Measurements from ENCODE around the gene RFNG.

Gene RFNG

DNA sequence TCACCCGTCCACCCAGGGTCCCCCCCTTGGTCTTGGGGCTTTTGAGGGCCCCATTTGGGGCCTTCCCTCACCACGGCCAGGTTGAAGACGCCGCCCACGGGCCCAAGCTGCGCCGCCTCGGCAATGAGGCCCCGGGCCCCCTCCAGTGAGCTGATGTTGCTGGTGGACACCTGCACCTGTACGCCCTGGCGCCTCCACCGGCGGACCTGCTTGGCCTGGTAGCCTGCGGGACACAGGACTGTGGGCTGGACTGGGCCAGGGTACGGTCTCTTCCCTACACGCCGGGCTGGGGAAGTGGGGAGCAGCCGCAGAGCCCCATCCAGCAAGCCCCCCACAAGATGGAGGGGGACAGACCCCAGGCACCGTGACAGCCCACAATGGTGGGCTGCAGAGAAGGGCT is 30.8 kb upstream of the RFNG start:
- peaks cover 83% of the 10 kb centered on the region for H3K36me3 ChIP-seq (ENCODE audit: control insufficient read depth, insufficient read depth, low read length)

DNA sequence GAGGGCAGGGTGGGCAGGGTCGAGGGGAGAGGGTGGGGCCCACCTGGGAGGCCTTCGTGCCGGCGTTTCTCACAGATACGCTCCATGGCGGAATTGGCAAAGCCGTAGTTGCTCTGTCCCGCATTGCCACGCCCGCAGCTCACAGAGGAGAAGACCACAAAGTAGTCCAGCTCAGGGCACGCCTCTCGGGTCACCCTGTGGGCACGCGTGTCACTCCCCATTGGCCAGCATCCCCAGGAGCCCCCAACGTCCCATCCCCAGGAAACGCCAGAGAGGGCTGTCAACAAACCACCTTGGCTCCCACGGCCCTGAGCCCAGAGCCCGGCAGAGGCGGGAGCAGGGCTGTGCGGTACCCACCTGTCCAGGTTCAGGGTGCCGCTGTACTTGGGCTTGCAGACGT is 30.4 kb upstream of the RFNG start:
- Histone ChIP-seq H3K4me1 (ENCODE audit: control insufficient read depth, insufficient read depth, low read length, poor library complexity, severe bottlenecking) (no peaks in the 10 kb centered on the region), H3K9me3 (ENCODE audit: control insufficient read depth, low read length) (no peaks in the 10 kb centered on the region), H3K27ac (ENCODE audit: insufficient read depth, low read length, poor library complexity, severe bottlenecking) (no peak overlapping the region), H3K27me3 (replicated peaks; ENCODE audit: control insufficient read depth, insufficient read depth, low read length, poor library complexity, severe bottlenecking) (no peaks in the 10 kb centered on the region), H3K36me3 (ENCODE audit: control insufficient read depth, insufficient read depth, low read length) (peaks cover 79% of the 10 kb centered on the region), H3K4me3 (ENCODE audit: insufficient read depth, low read depth, low read length, poor library complexity, severe bottlenecking) (no peak overlapping the region)
- no peak for DNase-seq

More for the DNA sequence above, 30.8 kb upstream of the RFNG start:
- Histone ChIP-seq H3K27ac (ENCODE audit: insufficient read depth, low read length, poor library complexity, severe bottlenecking) (no peak overlapping the region), H3K4me1 (ENCODE audit: control insufficient read depth, insufficient read depth, low read length, poor library complexity, severe bottlenecking) (no peaks in the 10 kb centered on the region), H3K4me3 (ENCODE audit: insufficient read depth, low read depth, low read length, poor library complexity, severe bottlenecking) (no peak overlapping the region), H3K27me3 (replicated peaks; ENCODE audit: control insufficient read depth, insufficient read depth, low read length, poor library complexity, severe bottlenecking) (no peaks in the 10 kb centered on the region), H3K9me3 (ENCODE audit: control insufficient read depth, low read length) (no peaks in the 10 kb centered on the region)
- no peak for DNase-seq

DNA sequence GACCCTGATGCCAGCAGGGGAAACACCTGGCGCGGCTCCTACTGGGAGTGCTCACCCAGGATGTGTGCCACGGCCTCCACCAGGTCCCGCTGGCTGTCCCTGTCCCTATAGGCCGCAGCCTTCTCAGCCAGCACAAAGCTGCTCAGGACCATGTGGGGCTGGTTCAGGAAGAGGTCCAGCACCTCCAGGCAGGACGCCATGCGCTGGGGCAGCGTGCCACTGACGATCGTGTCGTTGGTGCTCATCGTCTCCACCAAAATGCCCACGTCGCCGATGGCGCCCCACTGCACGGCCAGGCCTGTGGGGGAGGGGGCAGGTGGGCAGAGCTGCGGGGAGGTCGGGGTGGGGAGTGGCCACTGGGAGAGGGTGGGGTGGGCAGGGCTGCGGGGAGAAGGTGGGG is 29.9 kb upstream of the RFNG start:
- Histone ChIP-seq H3K4me1 (ENCODE audit: control insufficient read depth, insufficient read depth, low read length, poor library complexity, severe bottlenecking) (no peaks in the 10 kb centered on the region), H3K4me3 (ENCODE audit: insufficient read depth, low read depth, low read length, poor library complexity, severe bottlenecking) (no peak overlapping the region), H3K36me3 (ENCODE audit: control insufficient read depth, insufficient read depth, low read length) (peaks cover 74% of the 10 kb centered on the region), H3K9me3 (ENCODE audit: control insufficient read depth, low read length) (no peaks in the 10 kb centered on the region), H3K27ac (ENCODE audit: insufficient read depth, low read length, poor library complexity, severe bottlenecking) (no peak overlapping the region), H3K27me3 (replicated peaks; ENCODE audit: control insufficient read depth, insufficient read depth, low read length, poor library complexity, severe bottlenecking) (no peaks in the 10 kb centered on the region)
- DNase-seq, result no peak

DNA sequence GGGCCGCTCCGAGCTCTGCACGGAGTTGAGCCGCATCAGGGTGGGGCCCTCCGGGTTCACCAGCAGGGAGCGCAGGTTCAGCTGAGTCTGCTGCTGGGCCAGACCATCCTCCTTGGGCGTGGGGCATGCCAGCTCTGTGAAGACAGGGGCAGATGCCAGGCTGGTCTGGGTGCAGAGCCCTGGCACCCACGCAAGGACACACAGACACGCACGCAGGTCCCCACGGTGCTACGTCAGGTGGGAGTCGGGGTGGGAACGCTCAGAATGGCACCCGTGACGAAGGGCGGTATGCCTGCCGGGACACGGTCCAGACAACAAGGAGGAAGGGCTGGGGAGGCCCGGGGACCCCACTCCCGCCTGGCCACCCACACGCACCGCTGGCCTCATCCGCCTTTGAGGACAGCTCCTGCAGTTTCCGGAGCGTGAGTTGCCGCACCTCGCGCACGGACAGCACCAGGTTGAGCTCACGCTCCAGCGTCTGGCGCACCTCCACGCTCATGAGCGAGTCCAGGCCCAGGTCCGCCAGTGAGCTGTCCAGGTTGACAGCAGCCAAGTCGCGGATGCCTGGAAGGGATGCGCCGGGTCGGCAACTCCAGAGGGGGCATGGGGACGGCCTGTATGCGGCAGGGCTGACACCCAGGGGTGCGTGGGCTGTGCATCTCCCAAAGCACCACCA is 29.3 kb upstream of the RFNG start:
- Histone ChIP-seq H3K27ac (ENCODE audit: insufficient read depth, low read length, poor library complexity, severe bottlenecking) (no peak overlapping the region), H3K27me3 (replicated peaks; ENCODE audit: control insufficient read depth, insufficient read depth, low read length, poor library complexity, severe bottlenecking) (no peaks in the 10 kb centered on the region), H3K36me3 (ENCODE audit: control insufficient read depth, insufficient read depth, low read length) (peaks cover 68% of the 10 kb centered on the region), H3K4me1 (ENCODE audit: control insufficient read depth, insufficient read depth, low read length, poor library complexity, severe bottlenecking) (no peaks in the 10 kb centered on the region), H3K9me3 (ENCODE audit: control insufficient read depth, low read length) (no peaks in the 10 kb centered on the region), H3K4me3 (ENCODE audit: insufficient read depth, low read depth, low read length, poor library complexity, severe bottlenecking) (no peak overlapping the region)
- DNase-seq, result no peak

DNA sequence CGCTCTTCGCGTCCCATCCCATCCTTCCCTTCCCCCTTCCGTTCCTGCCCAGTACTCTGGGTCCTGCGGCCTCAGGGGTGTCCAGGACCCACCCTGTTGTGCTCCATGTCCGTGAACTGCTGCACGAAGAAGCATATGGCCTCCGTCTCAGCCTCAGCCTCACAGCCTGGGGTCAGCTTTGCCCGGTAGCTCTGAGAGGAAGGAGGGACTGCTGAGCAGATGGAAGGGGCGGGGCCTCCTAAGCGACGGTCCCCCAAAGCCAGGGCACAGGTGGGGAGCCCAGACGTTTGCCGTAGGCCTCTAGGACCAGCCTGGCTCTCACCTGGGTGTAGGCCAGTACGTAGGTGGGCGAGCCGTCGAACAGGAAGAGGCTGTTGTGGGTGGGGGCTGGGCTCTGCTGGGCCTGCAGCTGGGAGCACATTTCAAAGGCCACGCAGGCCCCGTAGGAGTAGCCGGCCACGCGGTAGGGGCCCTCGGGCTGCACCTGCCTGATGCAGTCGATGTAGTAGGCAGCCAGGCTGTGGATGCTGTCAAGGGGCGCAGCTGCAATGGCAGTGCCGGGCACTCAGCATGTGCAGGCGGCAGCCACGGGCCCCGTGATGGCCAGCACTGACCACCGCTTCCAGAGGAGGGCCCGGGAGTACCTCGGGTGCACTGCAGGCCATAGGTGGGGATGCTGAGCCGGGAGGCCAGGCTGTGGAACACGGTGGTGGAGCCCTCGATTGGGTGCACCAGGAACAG is 28.6 kb upstream of the RFNG start:
- H3K9me3 ChIP-seq (ENCODE audit: control insufficient read depth, low read length), result no peaks in the 10 kb centered on the region
- peaks cover 61% of the 10 kb centered on the region for H3K36me3 ChIP-seq (ENCODE audit: control insufficient read depth, insufficient read depth, low read length)
- no peak overlapping the region for H3K4me3 ChIP-seq (ENCODE audit: insufficient read depth, low read depth, low read length, poor library complexity, severe bottlenecking)
- no peaks in the 10 kb centered on the region for H3K4me1 ChIP-seq (ENCODE audit: control insufficient read depth, insufficient read depth, low read length, poor library complexity, severe bottlenecking)
- DNase-seq, result no peak
- no peaks in the 10 kb centered on the region for H3K27me3 ChIP-seq (replicated peaks; ENCODE audit: control insufficient read depth, insufficient read depth, low read length, poor library complexity, severe bottlenecking)
- no peak overlapping the region for H3K27ac ChIP-seq (ENCODE audit: insufficient read depth, low read length, poor library complexity, severe bottlenecking)

DNA sequence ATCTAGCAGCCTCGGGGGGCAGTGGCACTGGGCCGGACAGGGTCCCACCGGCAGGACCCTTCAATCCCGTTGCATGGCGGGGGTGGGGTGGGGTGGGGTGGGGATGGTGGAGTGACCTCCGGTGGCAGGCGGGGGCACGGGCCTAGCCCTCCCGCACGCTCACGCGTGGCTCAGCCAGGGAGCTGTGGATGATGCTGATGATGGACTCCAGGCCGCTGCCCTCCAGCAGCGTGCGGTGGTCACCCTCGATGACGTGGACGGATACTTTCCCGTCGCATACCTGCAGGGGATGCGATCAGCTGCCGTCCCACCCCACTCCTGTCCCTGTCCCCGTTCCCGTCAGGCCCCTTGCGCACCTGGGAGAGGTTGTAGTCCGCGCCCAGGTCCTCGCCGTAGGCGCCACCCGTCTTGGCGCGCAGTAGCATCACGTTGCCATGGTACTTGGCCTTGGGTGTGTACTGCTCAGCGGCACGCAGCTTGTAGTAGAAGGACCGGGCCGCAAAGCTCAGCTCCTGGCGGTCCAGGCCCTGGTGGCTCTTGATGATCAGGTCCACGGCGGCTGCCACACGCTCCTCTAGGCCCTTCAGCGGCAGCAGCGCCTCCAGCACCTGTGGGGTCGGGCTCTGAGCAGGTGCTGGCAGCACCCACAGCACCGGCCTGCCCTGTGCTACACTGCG is 27.5 kb upstream of the RFNG start:
- no peak for DNase-seq
- Histone ChIP-seq H3K9me3 (ENCODE audit: control insufficient read depth, low read length) (no peaks in the 10 kb centered on the region), H3K36me3 (ENCODE audit: control insufficient read depth, insufficient read depth, low read length) (peaks cover 50% of the 10 kb centered on the region), H3K27ac (ENCODE audit: insufficient read depth, low read length, poor library complexity, severe bottlenecking) (no peak overlapping the region), H3K27me3 (replicated peaks; ENCODE audit: control insufficient read depth, insufficient read depth, low read length, poor library complexity, severe bottlenecking) (no peaks in the 10 kb centered on the region), H3K4me3 (ENCODE audit: insufficient read depth, low read depth, low read length, poor library complexity, severe bottlenecking) (no peak overlapping the region), H3K4me1 (ENCODE audit: control insufficient read depth, insufficient read depth, low read length, poor library complexity, severe bottlenecking) (no peaks in the 10 kb centered on the region)

DNA sequence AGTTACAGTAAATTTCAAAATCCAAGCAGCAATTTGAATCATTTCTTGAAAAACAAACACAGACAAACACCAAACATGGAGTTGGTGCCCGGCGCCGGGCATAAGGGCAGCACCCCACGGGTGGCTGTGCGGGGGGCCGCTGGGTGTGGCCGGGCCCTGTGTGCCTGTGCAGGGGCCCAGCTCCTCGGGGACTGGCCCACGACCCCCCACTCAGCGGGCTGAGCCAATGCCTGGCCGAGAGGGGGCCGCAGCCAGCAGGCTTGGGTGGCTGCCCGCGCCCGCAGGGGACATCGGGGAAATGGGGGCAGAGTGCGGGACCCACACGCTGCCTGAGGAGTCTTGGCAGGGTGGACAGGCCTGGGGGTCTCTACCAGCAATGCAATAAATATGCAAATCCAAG is 26.8 kb upstream of the RFNG start:
- Histone ChIP-seq H3K4me1 (ENCODE audit: control insufficient read depth, insufficient read depth, low read length, poor library complexity, severe bottlenecking) (no peaks in the 10 kb centered on the region), H3K4me3 (ENCODE audit: insufficient read depth, low read depth, low read length, poor library complexity, severe bottlenecking) (no peak overlapping the region), H3K27ac (ENCODE audit: insufficient read depth, low read length, poor library complexity, severe bottlenecking) (no peak overlapping the region), H3K36me3 (ENCODE audit: control insufficient read depth, insufficient read depth, low read length) (peaks cover 43% of the 10 kb centered on the region), H3K9me3 (ENCODE audit: control insufficient read depth, low read length) (no peaks in the 10 kb centered on the region), H3K27me3 (replicated peaks; ENCODE audit: control insufficient read depth, insufficient read depth, low read length, poor library complexity, severe bottlenecking) (no peaks in the 10 kb centered on the region)
- no peak for DNase-seq

DNA sequence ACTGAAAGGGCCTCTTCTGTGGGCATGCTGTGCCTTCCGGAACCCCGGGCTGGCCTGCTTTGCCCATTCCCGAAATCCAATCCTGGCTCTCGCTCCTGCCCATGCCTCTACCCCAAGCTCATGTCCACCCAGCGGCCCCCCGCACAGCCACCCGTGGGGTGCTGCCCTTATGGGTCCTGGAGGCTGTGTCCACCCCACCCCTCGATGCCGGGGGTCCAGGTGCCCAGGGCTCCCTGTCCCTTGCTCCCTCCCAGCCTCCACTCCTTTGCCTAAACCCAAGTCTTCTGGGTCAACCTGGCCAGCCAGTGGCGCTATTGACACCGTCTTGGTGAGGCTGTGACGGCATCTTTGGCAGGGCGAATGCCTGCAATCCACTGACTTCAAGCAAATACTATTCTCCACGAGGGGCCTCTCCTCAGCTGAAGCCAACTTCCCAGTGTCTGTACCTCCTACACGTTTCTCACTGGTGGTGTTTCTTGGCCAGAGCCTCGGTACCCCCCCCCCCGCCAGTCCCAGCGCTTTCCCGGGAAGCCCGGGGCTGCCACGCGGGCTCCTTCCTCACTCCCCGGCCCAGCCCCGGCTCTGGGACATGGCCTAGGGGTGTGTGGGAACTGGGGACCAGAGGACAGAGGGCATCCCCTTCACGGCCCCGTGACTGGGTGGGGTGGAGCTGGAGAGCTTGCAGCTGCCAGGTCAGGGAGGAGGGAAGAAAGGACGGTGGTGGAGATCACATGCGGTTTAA is 26.2 kb upstream of the RFNG start:
- peaks cover 37% of the 10 kb centered on the region for H3K36me3 ChIP-seq (ENCODE audit: control insufficient read depth, insufficient read depth, low read length)
- H3K27ac ChIP-seq (ENCODE audit: insufficient read depth, low read length, poor library complexity, severe bottlenecking), result no peak overlapping the region
- no peaks in the 10 kb centered on the region for H3K4me1 ChIP-seq (ENCODE audit: control insufficient read depth, insufficient read depth, low read length, poor library complexity, severe bottlenecking)
- no peaks in the 10 kb centered on the region for H3K27me3 ChIP-seq (replicated peaks; ENCODE audit: control insufficient read depth, insufficient read depth, low read length, poor library complexity, severe bottlenecking)
- H3K9me3 ChIP-seq (ENCODE audit: control insufficient read depth, low read length), result no peaks in the 10 kb centered on the region
- H3K4me3 ChIP-seq (ENCODE audit: insufficient read depth, low read depth, low read length, poor library complexity, severe bottlenecking), result no peak overlapping the region
- no peak for DNase-seq

DNA sequence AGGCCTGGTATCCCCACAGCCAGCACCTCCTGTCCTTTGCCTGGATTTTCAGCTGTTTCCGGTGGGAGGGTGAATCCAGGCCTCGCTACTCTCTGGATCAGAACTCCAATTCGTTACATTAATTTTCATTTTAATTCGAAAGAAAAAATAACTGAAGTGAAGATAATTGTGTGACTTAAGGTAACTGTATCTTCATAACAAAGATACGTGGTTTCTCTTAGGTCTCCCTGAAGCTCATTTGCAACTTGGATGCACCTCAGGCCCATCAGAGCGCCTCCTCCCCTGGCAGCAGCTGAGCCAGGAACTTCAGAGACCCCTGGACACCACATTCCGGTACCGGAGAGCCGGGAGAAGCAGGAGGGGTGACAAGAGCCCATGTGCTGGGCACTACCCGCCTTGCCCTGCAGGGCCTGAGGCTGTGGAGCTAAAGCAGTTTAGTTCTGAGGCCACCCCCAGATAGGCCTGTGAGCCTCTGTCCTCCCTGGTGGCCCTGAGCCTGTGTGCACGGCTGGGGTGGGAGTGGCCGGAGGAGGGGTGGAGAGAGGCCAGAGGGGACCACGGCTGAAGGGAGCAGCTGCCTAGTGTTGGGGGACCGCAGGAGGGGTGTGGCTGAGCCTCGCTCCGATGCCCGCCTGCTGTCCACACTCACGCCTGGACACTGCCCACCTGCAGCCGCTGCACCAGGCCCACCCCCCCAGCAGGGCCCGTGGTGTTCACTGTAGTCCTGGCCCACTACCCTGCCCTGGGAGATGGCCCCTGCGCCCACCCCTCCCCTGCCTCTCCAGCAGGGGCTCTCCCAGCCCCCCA is 25.4 kb upstream of the RFNG start:
- no peak for DNase-seq
- H3K27me3 ChIP-seq (replicated peaks; ENCODE audit: control insufficient read depth, insufficient read depth, low read length, poor library complexity, severe bottlenecking), result no peaks in the 10 kb centered on the region
- no peak overlapping the region for H3K4me3 ChIP-seq (ENCODE audit: insufficient read depth, low read depth, low read length, poor library complexity, severe bottlenecking)
- no peak overlapping the region for H3K27ac ChIP-seq (ENCODE audit: insufficient read depth, low read length, poor library complexity, severe bottlenecking)
- no peaks in the 10 kb centered on the region for H3K4me1 ChIP-seq (ENCODE audit: control insufficient read depth, insufficient read depth, low read length, poor library complexity, severe bottlenecking)
- H3K9me3 ChIP-seq (ENCODE audit: control insufficient read depth, low read length), result no peaks in the 10 kb centered on the region
- peaks cover 29% of the 10 kb centered on the region for H3K36me3 ChIP-seq (ENCODE audit: control insufficient read depth, insufficient read depth, low read length)

All from effector memory CD4-positive, alpha-beta T cell (primary cell).